HG03039 (cell line): ENCODE results near the gene USF2.

Experiments
- ATAC-seq: cut with Tn5 transposase; IDR thresholded peaks from one replicate; pipeline ENCODE4 v1.9.1; 2021; ENCODE audit warnings: mild to moderate bottlenecking, moderate library complexity; ENCODE audit not compliant: unreplicated experiment

Gene USF2

GRCh38 chr19:35314031-35314430 is 45.3 kb downstream of the USF2 start:
- no peak for ATAC-seq

- no peak for ATAC-seq
These were observed 46.2 kb downstream of the USF2 start for GRCh38 chr19:35314858-35315470.

- ATAC-seq = no peak
These were observed 47.1 kb downstream of the USF2 start for GRCh38 chr19:35315883-35316282.

- no peak for ATAC-seq
These were observed 47.8 kb downstream of the USF2 start for GRCh38 chr19:35316560-35316959.

GRCh38 chr19:35317464-35318043 is 48.8 kb downstream of the USF2 start:
- ATAC-seq = no peak

GRCh38 chr19:35318679-35319448 is 50.1 kb downstream of the USF2 start:
- no peak for ATAC-seq

GRCh38 chr19:35320065-35320713 is 51.4 kb downstream of the USF2 start:
- ATAC-seq = no peak

- no peak for ATAC-seq
These were observed 52.5 kb downstream of the USF2 start for GRCh38 chr19:35321291-35321690.

- no peak for ATAC-seq
These were observed 53.3 kb downstream of the USF2 start for GRCh38 chr19:35322014-35322413.

GRCh38 chr19:35327642-35328041 is 58.9 kb downstream of the USF2 start:
- ATAC-seq = no peak

GRCh38 chr19:35328851-35329285 is 60.1 kb downstream of the USF2 start, which contains the start of gene CD22:
TSS of gene CD22 (plus strand) at chr19:35329187. CDS start at chr19:35332041, 2,854 bp downstream.
- no peak for ATAC-seq

GRCh38 chr19:35329323-35329722 is 60.6 kb downstream of the USF2 start:
- no peak for ATAC-seq
